Measurements from ENCODE around the gene SLC25A52. TPM values are rescaled to one million over a fixed set of nuclear protein-coding genes. Genes with fewer than 3 reads are reported as not detected.

The SLC25A52 gene
- total RNA-seq, 2 experiments from 2014 or later: not detected

GRCh38 chr18:31721601-31722000, 39.1 kb downstream of the SLC25A52 start:
- Histone ChIP-seq H3K9me2 (ENCODE audit: insufficient read depth, low read length) (no peaks in the 10 kb centered on the region), H3K4me3 (ENCODE audit: low read depth, low read length, poor library complexity, severe bottlenecking) (no peak overlapping the region), H3K4me1 (ENCODE audit: insufficient read depth, low read length, poor library complexity, severe bottlenecking) (no peaks in the 10 kb centered on the region), H3K9me3 (ENCODE audit: low read length) (no peaks in the 10 kb centered on the region), H3K79me2 (ENCODE audit: insufficient read depth, low read depth, low read length) (no peaks in the 10 kb centered on the region), H4K20me1 (ENCODE audit: insufficient read depth, low read length) (no peaks in the 10 kb centered on the region), H2AFZ (ENCODE audit: low read length) (no peak overlapping the region), H3K4me2 (ENCODE audit: low read length) (no peak overlapping the region), H3K27ac (ENCODE audit: low read depth, low read length, poor library complexity, severe bottlenecking) (no peak overlapping the region), H3K36me3 (ENCODE audit: insufficient read depth, low read length) (no peaks in the 10 kb centered on the region)
- DNase-seq (ENCODE audit: low spot score): no peak
- no TSS peak for BruUV-seq (replicated peaks)
- intact Hi-C loops (cut with micrococcal nuclease; ENCODE audit: unreplicated experiment): loop anchor here (10.0 kb wide), 1 partner anchor 297 kb away; no protein-coding TSS in a partner anchor
- POLR2A ChIA-PET: interaction anchor here (0.6 kb wide), 1 partner anchor 30 kb away, joined by 3 read pairs; no protein-coding TSS in a partner anchor
- TF ChIP-seq EZH2phosphoT487 (IDR thresholded peaks at IDR 0.05; ENCODE audit: borderline replicate concordance, low read depth, low read length) (no peak), CTCF (conservative IDR thresholded peaks at IDR 0.05; ENCODE audit: low read length) (no peak)
- CTCF ChIA-PET (ENCODE audit: unreplicated experiment): no interaction called here

GRCh38 chr18:31720867-31721266, 39.8 kb downstream of the SLC25A52 start:
- no peak for DNase-seq (ENCODE audit: low spot score)
- H3K4me1 ChIP-seq (ENCODE audit: insufficient read depth, low read length, poor library complexity, severe bottlenecking): no peaks in the 10 kb centered on the region
- ChIA-PET POLR2A (no interaction called here), CTCF (ENCODE audit: unreplicated experiment) (interaction anchor here (0.6 kb wide), 1 partner anchor 1982 kb away, joined by 3 read pairs; no protein-coding TSS in a partner anchor)
- no peak overlapping the region for H3K4me2 ChIP-seq (ENCODE audit: low read length)
- no peaks in the 10 kb centered on the region for H3K9me3 ChIP-seq (ENCODE audit: low read length)
- BruUV-seq (replicated peaks): no TSS peak
- no peak overlapping the region for H2AFZ ChIP-seq (ENCODE audit: low read length)
- no peak overlapping the region for H3K27ac ChIP-seq (ENCODE audit: low read depth, low read length, poor library complexity, severe bottlenecking)
- no peak overlapping the region for H3K4me3 ChIP-seq (ENCODE audit: low read depth, low read length, poor library complexity, severe bottlenecking)
- no peaks in the 10 kb centered on the region for H3K9me2 ChIP-seq (ENCODE audit: insufficient read depth, low read length)
- H3K79me2 ChIP-seq (ENCODE audit: insufficient read depth, low read depth, low read length): no peaks in the 10 kb centered on the region
- intact Hi-C loops (cut with micrococcal nuclease; ENCODE audit: unreplicated experiment): loop anchor here (10.0 kb wide), 1 partner anchor 296 kb away; no protein-coding TSS in a partner anchor
- TF ChIP-seq CTCF (conservative IDR thresholded peaks at IDR 0.05; ENCODE audit: low read length): no peak
- no peak for TF ChIP-seq EZH2phosphoT487 (IDR thresholded peaks at IDR 0.05; ENCODE audit: borderline replicate concordance, low read depth, low read length)
- no peaks in the 10 kb centered on the region for H4K20me1 ChIP-seq (ENCODE audit: insufficient read depth, low read length)
- no peaks in the 10 kb centered on the region for H3K36me3 ChIP-seq (ENCODE audit: insufficient read depth, low read length)

- H3K4me2 ChIP-seq (ENCODE audit: low read length): no peak overlapping the region
- H3K79me2 ChIP-seq (ENCODE audit: insufficient read depth, low read depth, low read length): no peaks in the 10 kb centered on the region
- H3K4me1 ChIP-seq (ENCODE audit: insufficient read depth, low read length, poor library complexity, severe bottlenecking): no peaks in the 10 kb centered on the region
- no peaks in the 10 kb centered on the region for H3K36me3 ChIP-seq (ENCODE audit: insufficient read depth, low read length)
- intact Hi-C loops (cut with micrococcal nuclease; ENCODE audit: unreplicated experiment): loop anchor here (10.0 kb wide), 1 partner anchor 295 kb away; no protein-coding TSS in a partner anchor
- no peak for DNase-seq (ENCODE audit: low spot score)
- POLR2A ChIA-PET: interaction anchor here (0.5 kb wide), 1 partner anchor 11 kb away, joined by 4 read pairs; no protein-coding TSS in a partner anchor
- CTCF ChIA-PET (ENCODE audit: unreplicated experiment): no interaction called here
- H3K9me3 ChIP-seq (ENCODE audit: low read length): no peaks in the 10 kb centered on the region
- H3K27ac ChIP-seq (ENCODE audit: low read depth, low read length, poor library complexity, severe bottlenecking): no peak overlapping the region
- H3K9me2 ChIP-seq (ENCODE audit: insufficient read depth, low read length): no peaks in the 10 kb centered on the region
- BruUV-seq (replicated peaks): no TSS peak
- H4K20me1 ChIP-seq (ENCODE audit: insufficient read depth, low read length): no peaks in the 10 kb centered on the region
- TF ChIP-seq EZH2phosphoT487 (IDR thresholded peaks at IDR 0.05; ENCODE audit: borderline replicate concordance, low read depth, low read length): no peak
- TF ChIP-seq CTCF (conservative IDR thresholded peaks at IDR 0.05; ENCODE audit: low read length): no peak
- H2AFZ ChIP-seq (ENCODE audit: low read length): no peak overlapping the region
- no peak overlapping the region for H3K4me3 ChIP-seq (ENCODE audit: low read depth, low read length, poor library complexity, severe bottlenecking)
Measured at GRCh38 chr18:31719363-31720006, 41.2 kb downstream of the SLC25A52 start.

All from OCI-LY7 (cell line).